Body of pancreas (tissue), 4 donors: ENCODE measurements around the gene GPX7.

Experiments used
- CTCF ChIP-seq, 7 experiments: fragments of 450-650 bp in 4 of 7; fragments of 200-600 bp in 3 of 7; sonication (generic) in 3 of 7; IDR thresholded peaks; one replicate each; pipeline ENCODE4 v1.5.1; 2016 to 2019; ENCODE audit warnings: antibody characterized with exemption in 7 of 7
- POLR2A ChIP-seq, 3 donors: fragments of 450-650 bp; IDR thresholded peaks; one replicate each; pipeline ENCODE4 v1.6.1; 2016; ENCODE audit warnings: antibody characterized with exemption in 3 of 3, mild to moderate bottlenecking in 2 of 3

GRCh38 chr1:52629325-52629643 is 27.1 kb downstream of the GPX7 start:
- no peak for TF ChIP-seq CTCF (IDR thresholded peaks at IDR 0.05)
- no peak for TF ChIP-seq POLR2A (IDR thresholded peaks at IDR 0.05)
